T-cell (primary cell): ENCODE measurements around the gene PTRH1. TPM values are rescaled to one million over a fixed set of nuclear protein-coding genes. Genes with fewer than 3 reads are reported as not detected.

Experiments
- ATAC-seq, 4 experiments: fragments of 200-7000 bp in 3 of 4; fragments of 150-1000 bp in 1 of 4; cut with Tn5 transposase; replicated peaks in 1 of 4; 1 replicate in 3 of 4; 2 replicates in 1 of 4; pipeline ENCODE4 v1.10.0; 2021; ENCODE audit warnings: moderate library complexity in 3 of 4, mild to moderate bottlenecking in 2 of 4, moderate number of reproducible peaks in 1 of 4
- CTCF ChIA-PET, 2 donors: fragments of 300-600 bp; sonication (Branson Sonifier 250); formaldehyde crosslinking; loops; one replicate each; lab custom pipeline; 2022; ENCODE audit warnings: antibody characterized with exemption in 2 of 2; lab: Charles Lee
- POLR2A ChIA-PET, 2 donors: fragments of 300-600 bp; sonication (Branson Sonifier 250); formaldehyde crosslinking; loops; one replicate each; lab custom pipeline; 2022; ENCODE audit warnings: antibody characterized with exemption in 2 of 2; lab: Charles Lee
- DNase-seq, 35 experiments: peaks; one replicate each; pipeline versions ENCODE4 v3.0.0 to v3.0.0-alpha.2; 2013 to 2023
- H3K27ac ChIP-seq: one replicate; pipeline ENCODE4 v1.5.1; 2013; ENCODE audit warnings: low read length
- H3K27me3 ChIP-seq, 2 experiments: replicated peaks in 1 of 2; 1 replicate in 1 of 2; 2 replicates in 1 of 2; pipeline versions ENCODE4 v1.6.1 to v1.7.0; 2013; ENCODE audit warnings: low read length in 1 of 2, mixed read lengths in 1 of 2; ENCODE audit not compliant: control insufficient read depth in 2 of 2, insufficient read depth in 2 of 2; ENCODE audit errors: extremely low read depth in 1 of 2
- H3K36me3 ChIP-seq, 2 donors: 1 replicate in 1 of 2; 2 replicates in 1 of 2; pipeline versions ENCODE4 v1.6.1 to v1.7.0; 2013; ENCODE audit warnings: low read length in 1 of 2; ENCODE audit not compliant: control insufficient read depth in 2 of 2, insufficient read depth in 1 of 2; ENCODE audit errors: extremely low read depth in 1 of 2
- H3K4me1 ChIP-seq, 2 experiments: 1 replicate in 1 of 2; 2 replicates in 1 of 2; pipeline versions ENCODE4 v1.6.1 to v1.7.0; 2013; ENCODE audit warnings: low read length in 2 of 2, mixed read lengths in 1 of 2; ENCODE audit not compliant: insufficient read depth in 2 of 2, control insufficient read depth in 1 of 2; ENCODE audit errors: extremely low read depth in 1 of 2
- H3K4me3 ChIP-seq, 2 donors: 1 replicate in 1 of 2; 2 replicates in 1 of 2; pipeline versions ENCODE4 v1.5.1 to v1.7.0; 2013; ENCODE audit warnings: mild to moderate bottlenecking in 2 of 2, low read length in 1 of 2, moderate library complexity in 1 of 2; ENCODE audit not compliant: control insufficient read depth in 1 of 2; ENCODE audit errors: extremely low read depth in 1 of 2
- H3K9me3 ChIP-seq: 2 replicates; pipeline ENCODE4 v1.7.0; 2013
- H3K27ac Mint-ChIP-seq, 2 donors: one replicate each; pipeline ENCODE4 v1.8.0; 2020 to 2021; ENCODE audit warnings: mild to moderate bottlenecking in 2 of 2, mixed read lengths in 2 of 2
- H3K27me3 Mint-ChIP-seq, 2 donors: one replicate each; pipeline ENCODE4 v1.8.0; 2021 to 2022; ENCODE audit warnings: mixed read lengths in 2 of 2
- H3K36me3 Mint-ChIP-seq: one replicate; pipeline ENCODE4 v1.8.0; 2021; ENCODE audit warnings: mixed read lengths
- H3K4me1 Mint-ChIP-seq, 3 donors: one replicate each; pipeline ENCODE4 v1.8.0; 2020 to 2022; ENCODE audit warnings: mixed read lengths in 3 of 3, mild to moderate bottlenecking in 1 of 3
- H3K4me3 Mint-ChIP-seq, 3 donors: one replicate each; pipeline ENCODE4 v1.8.0; 2020 to 2022; ENCODE audit warnings: mild to moderate bottlenecking in 3 of 3, mixed read lengths in 3 of 3, moderate library complexity in 3 of 3
- H3K9me3 Mint-ChIP-seq, 3 donors: one replicate each; pipeline ENCODE4 v1.8.0; 2020 to 2022; ENCODE audit warnings: mixed read lengths in 3 of 3
- WGBS: methylation state at CpG from one replicate; pipeline ENCODE4 v1.1.5; 2013; ENCODE audit warnings: missing lambda C conversion rate; ENCODE audit not compliant: insufficient coverage; 5-methylcytosine and 5-hydroxymethylcytosine counted together
- total RNA-seq, 35 experiments: library from RNA in 6 of 35; stranded (reverse) in 6 of 35; fragments of 120-200 nt in 1 of 35; gene quantifications; one replicate each; pipeline versions ENCODE4 v1.2.1 to v1.2.4 and lab custom pipeline; 2013 to 2026

The PTRH1 gene
- total RNA-seq, 5 donors from 2014 or later (not counting 1 experiment from before 2014, with no cell fraction given): 4.4 to 15.9 (median 12.9) TPM

- Histone ChIP-seq H3K36me3 (peaks cover 32 to 87% of the 10 kb centered on the region in 2 donors), H3K4me3 (no peak overlapping the region)
- ATAC-seq: no peak
Measured at GRCh38 chr9:127744398-127745110, 29.1 kb upstream of the PTRH1 start.

GRCh38 chr9:127742435-127743088 lies 27.1 kb upstream of the PTRH1 start:
- peaks cover 40% of the 10 kb centered on the region for H3K36me3 Mint-ChIP-seq
- Histone ChIP-seq H3K4me3 (no peak overlapping the region), H3K4me1 (peaks cover 0 to 6% of the 10 kb centered on the region in 2 experiments), H3K27ac (no peak overlapping the region), H3K9me3 (no peaks in the 10 kb centered on the region), H3K36me3 (peaks cover 34 to 83% of the 10 kb centered on the region in 2 donors), H3K27me3 (no peaks in the 10 kb centered on the region)
- WGBS: 98% methylated on average over 30 of the region's 33 CpGs
- CTCF ChIA-PET: no interaction called here
- no peaks in the 10 kb centered on the region for H3K27me3 Mint-ChIP-seq
- ATAC-seq (no peak), DNase-seq (no peak)
- POLR2A ChIA-PET: interaction anchor here in 1 of 2 donors (1.1 kb wide), 1 partner anchor 29 kb away, joined by 3 read pairs; no protein-coding TSS in a partner anchor
- no peaks in the 10 kb centered on the region for H3K9me3 Mint-ChIP-seq
- no peak overlapping the region for H3K4me3 Mint-ChIP-seq
- H3K4me1 Mint-ChIP-seq: peaks cover 8 to 13% (median 10%) of the 10 kb centered on the region in 3 donors
- H3K27ac Mint-ChIP-seq: no peak overlapping the region

More at GRCh38 chr9:127744398-127745110, 29.1 kb upstream of the PTRH1 start:
- H3K4me1 Mint-ChIP-seq: peaks cover 13 to 21% (median 19%) of the 10 kb centered on the region in 3 donors
- no peak overlapping the region for H3K4me3 Mint-ChIP-seq
- no peaks in the 10 kb centered on the region for H3K9me3 Mint-ChIP-seq
- ChIA-PET CTCF (interaction anchor here (0.6 to 0.7 kb wide), 3 partner anchors 37 to 124 kb away, joined by 3 to 5 read pairs (median 4); no protein-coding TSS in a partner anchor), POLR2A (no interaction called here)
- WGBS: 96% methylated on average over 13 of the region's 19 CpGs
- H3K9me3 ChIP-seq: no peaks in the 10 kb centered on the region
- peak overlapping the region in 1 of 2 donors; percentile 64 for H3K27ac Mint-ChIP-seq
- H3K27ac ChIP-seq: no peak overlapping the region
- no peaks in the 10 kb centered on the region for H3K27me3 Mint-ChIP-seq
- DNase-seq: no peak
- H3K36me3 Mint-ChIP-seq: peaks cover 38% of the 10 kb centered on the region
- H3K4me1 ChIP-seq: peaks cover 0 to 11% of the 10 kb centered on the region in 2 experiments
- no peaks in the 10 kb centered on the region for H3K27me3 ChIP-seq

GRCh38 chr9:127741831-127742434 lies 26.5 kb upstream of the PTRH1 start:
- peaks cover 35% of the 10 kb centered on the region for H3K36me3 Mint-ChIP-seq
- peaks cover 34 to 78% of the 10 kb centered on the region in 2 donors for H3K36me3 ChIP-seq

GRCh38 chr9:127739614-127740330 lies 24.3 kb upstream of the PTRH1 start:
- ATAC-seq: no peak
- H3K9me3 Mint-ChIP-seq: no peaks in the 10 kb centered on the region
- ChIA-PET POLR2A (no interaction called here), CTCF (no interaction called here)
- no peaks in the 10 kb centered on the region for H3K9me3 ChIP-seq
- no peak overlapping the region for H3K4me3 ChIP-seq
- no peak overlapping the region for H3K27ac ChIP-seq
- 97% methylated on average over 18 of the region's 19 CpGs for WGBS
- peaks cover 34 to 63% of the 10 kb centered on the region in 2 donors for H3K36me3 ChIP-seq
- H3K27me3 Mint-ChIP-seq: no peaks in the 10 kb centered on the region
- peaks cover 22% of the 10 kb centered on the region for H3K36me3 Mint-ChIP-seq
- H3K4me1 ChIP-seq: peaks cover 2 to 11% of the 10 kb centered on the region in 2 experiments
- no peak for DNase-seq
- peaks cover 5 to 11% (median 7%) of the 10 kb centered on the region in 3 donors for H3K4me1 Mint-ChIP-seq
- H3K4me3 Mint-ChIP-seq: no peak overlapping the region
- no peak overlapping the region for H3K27ac Mint-ChIP-seq
- no peaks in the 10 kb centered on the region for H3K27me3 ChIP-seq

More at GRCh38 chr9:127741831-127742434, 26.5 kb upstream of the PTRH1 start:
- ChIA-PET POLR2A (no interaction called here), CTCF (no interaction called here)
- no peak overlapping the region for H3K4me3 Mint-ChIP-seq
- no peaks in the 10 kb centered on the region for H3K9me3 Mint-ChIP-seq
- H3K27ac Mint-ChIP-seq: no peak overlapping the region
- ATAC-seq (no peak), DNase-seq (no peak)
- H3K4me1 ChIP-seq: peaks cover 0 to under 1% of the 10 kb centered on the region in 2 experiments
- H3K27me3 ChIP-seq: no peaks in the 10 kb centered on the region
- 99% methylated on average over 34 of the region's 38 CpGs for WGBS
- no peaks in the 10 kb centered on the region for H3K9me3 ChIP-seq
- H3K4me3 ChIP-seq: no peak overlapping the region
- no peaks in the 10 kb centered on the region for H3K27me3 Mint-ChIP-seq
- no peak overlapping the region for H3K27ac ChIP-seq
- peaks cover 4 to 10% (median 8%) of the 10 kb centered on the region in 3 donors for H3K4me1 Mint-ChIP-seq

GRCh38 chr9:127738666-127739065 lies 23.2 kb upstream of the PTRH1 start:
- Histone ChIP-seq H3K27ac (no peak overlapping the region), H3K36me3 (peaks cover 29 to 53% of the 10 kb centered on the region in 2 donors), H3K4me1 (peaks cover 2 to 22% of the 10 kb centered on the region in 2 experiments), H3K9me3 (no peaks in the 10 kb centered on the region), H3K4me3 (no peak overlapping the region), H3K27me3 (no peaks in the 10 kb centered on the region)
- CTCF ChIA-PET: no interaction called here
- ATAC-seq: no peak
- Mint-ChIP-seq H3K9me3 (no peaks in the 10 kb centered on the region), H3K4me3 (no peak overlapping the region), H3K4me1 (peaks cover 5 to 20% (median 17%) of the 10 kb centered on the region in 3 donors), H3K36me3 (peaks cover 18% of the 10 kb centered on the region), H3K27ac (no peak overlapping the region), H3K27me3 (no peaks in the 10 kb centered on the region)
- DNase-seq: no peak
- POLR2A ChIA-PET: no interaction called here
- WGBS: 97% methylated on average over 11 of the region's 13 CpGs
